Fibroblast of pulmonary artery (primary cell): Measurements from ENCODE around the gene TLCD4.
A peak's percentile ranks its signal among the peaks of the same experiment; 100 is the strongest.

Experiments
- DNase-seq: peaks from one replicate; pipeline ENCODE4 v3.0.0-alpha.2; 2010; ENCODE audit warnings: low read depth
- H3K4me3 ChIP-seq: replicated peaks from 2 replicates; pipeline ENCODE4 v1.5.1; 2011; ENCODE audit warnings: low read depth, mild to moderate bottlenecking, control low read depth, low read length, moderate library complexity
- TF ChIP-seq, protein P1 (sequence below): IDR thresholded peaks from 2 replicates; pipeline ENCODE4 v1.5.1; 2011; ENCODE audit warnings: mild to moderate bottlenecking, control low read depth, low read length, inconsistent platforms; ENCODE audit errors: missing control alignments

The TLCD4 gene

DNA sequence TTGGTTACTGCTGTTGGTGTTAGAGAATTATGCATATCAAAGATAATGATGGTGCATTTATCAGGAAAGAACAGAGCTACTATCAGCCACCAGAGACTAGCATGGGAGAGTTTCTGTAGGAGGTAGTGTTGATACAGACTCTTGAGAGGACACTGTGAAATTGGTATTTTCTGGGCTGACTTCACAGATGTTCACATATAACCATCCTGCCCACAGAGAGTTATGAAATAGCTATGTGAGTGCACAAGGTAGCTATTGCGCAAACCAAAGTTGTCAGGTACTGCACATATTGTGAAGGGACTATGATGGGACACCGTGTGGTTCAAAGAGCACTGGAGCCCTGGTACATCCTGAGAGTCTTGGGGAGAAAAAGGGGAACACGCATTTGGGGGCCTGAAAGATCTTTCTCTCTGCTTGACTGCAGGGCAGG, 1.4 kb upstream of the TLCD4 start:
- no peak overlapping the region for H3K4me3 ChIP-seq
- no peak for DNase-seq
- TF ChIP-seq, protein P1, sequence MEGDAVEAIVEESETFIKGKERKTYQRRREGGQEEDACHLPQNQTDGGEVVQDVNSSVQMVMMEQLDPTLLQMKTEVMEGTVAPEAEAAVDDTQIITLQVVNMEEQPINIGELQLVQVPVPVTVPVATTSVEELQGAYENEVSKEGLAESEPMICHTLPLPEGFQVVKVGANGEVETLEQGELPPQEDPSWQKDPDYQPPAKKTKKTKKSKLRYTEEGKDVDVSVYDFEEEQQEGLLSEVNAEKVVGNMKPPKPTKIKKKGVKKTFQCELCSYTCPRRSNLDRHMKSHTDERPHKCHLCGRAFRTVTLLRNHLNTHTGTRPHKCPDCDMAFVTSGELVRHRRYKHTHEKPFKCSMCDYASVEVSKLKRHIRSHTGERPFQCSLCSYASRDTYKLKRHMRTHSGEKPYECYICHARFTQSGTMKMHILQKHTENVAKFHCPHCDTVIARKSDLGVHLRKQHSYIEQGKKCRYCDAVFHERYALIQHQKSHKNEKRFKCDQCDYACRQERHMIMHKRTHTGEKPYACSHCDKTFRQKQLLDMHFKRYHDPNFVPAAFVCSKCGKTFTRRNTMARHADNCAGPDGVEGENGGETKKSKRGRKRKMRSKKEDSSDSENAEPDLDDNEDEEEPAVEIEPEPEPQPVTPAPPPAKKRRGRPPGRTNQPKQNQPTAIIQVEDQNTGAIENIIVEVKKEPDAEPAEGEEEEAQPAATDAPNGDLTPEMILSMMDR = no peak

- TF ChIP-seq, protein P1 = peak; percentile 41
- peak overlapping the region; percentile 56 for H3K4me3 ChIP-seq
- peak; percentile 30 for DNase-seq
Measured at GRCh38 chr1:95116580-95117206, 462 bp upstream of the TLCD4 start.

- DNase-seq = no peak
- H3K4me3 ChIP-seq = peak overlapping the region; percentile 56
- TF ChIP-seq, protein P1 = no peak
Measured at GRCh38 chr1:95118067-95118499, 928 bp downstream of the TLCD4 start.

DNA sequence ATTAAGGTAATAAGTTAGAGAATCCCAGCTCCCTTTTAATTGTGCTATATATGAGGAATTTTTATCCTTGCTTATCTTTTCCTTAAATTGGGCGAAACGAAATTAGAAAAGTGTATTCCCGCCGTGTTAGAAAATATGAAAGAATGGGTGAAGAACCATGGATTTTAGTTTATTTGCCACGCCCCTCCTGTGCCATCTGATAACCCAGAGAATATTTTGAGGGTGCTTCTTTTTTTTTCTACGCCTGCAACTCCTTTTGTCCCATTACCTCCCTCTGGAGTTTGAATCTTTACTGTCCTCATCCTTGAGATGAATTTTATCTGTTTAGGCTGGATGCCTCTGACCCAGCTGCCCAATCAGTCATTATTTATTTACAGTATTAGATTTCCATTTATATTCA, 1.6 kb downstream of the TLCD4 start:
- H3K4me3 ChIP-seq = no peak overlapping the region
- DNase-seq = no peak
- TF ChIP-seq, protein P1 = no peak

GRCh38 chr1:95119273-95119672, 2.1 kb downstream of the TLCD4 start:
- no peak for DNase-seq
- H3K4me3 ChIP-seq = no peak overlapping the region
- TF ChIP-seq, protein P1 = no peak

GRCh38 chr1:95122151-95122697, 5.1 kb downstream of the TLCD4 start:
- no peak overlapping the region for H3K4me3 ChIP-seq
- DNase-seq = no peak
- TF ChIP-seq, protein P1 = no peak

DNA sequence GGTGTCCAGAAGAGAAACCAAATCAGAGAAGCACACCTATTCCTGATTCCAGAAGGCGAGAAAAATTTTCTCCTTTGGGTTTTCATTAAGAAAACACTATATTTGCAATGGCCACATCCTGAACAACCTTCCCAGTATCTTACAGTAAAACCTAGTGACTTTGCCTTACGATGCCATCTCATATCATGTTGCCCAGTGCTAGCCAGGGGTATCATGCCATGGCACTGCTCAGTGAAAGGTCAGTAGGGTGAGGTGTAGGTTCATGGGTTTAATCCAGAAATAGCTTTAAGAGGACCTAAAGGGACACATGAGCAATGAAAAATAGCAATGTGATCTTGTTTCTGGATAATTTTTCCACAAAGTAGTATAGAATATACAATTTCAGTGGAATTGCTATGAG, 7.2 kb downstream of the TLCD4 start:
- DNase-seq = no peak
- TF ChIP-seq, protein P1 = no peak
- H3K4me3 ChIP-seq = no peak overlapping the region
